ENCODE measurements around the gene POLE2. TPM values are rescaled to one million over a fixed set of nuclear protein-coding genes. Genes with fewer than 3 reads are reported as not detected.

The POLE2 gene
- total RNA-seq, 2 experiments from 2014 or later: 32.3 to 35.7 TPM

- H3K4me3 Mint-ChIP-seq: peak within 1 kb of the TSS; percentile 99
- DNase-seq: peak; percentile 87
- peaks cover 42% of the 10 kb centered on the region for H3K4me1 Mint-ChIP-seq
- peaks cover 2% of the 10 kb centered on the region for H3K27me3 Mint-ChIP-seq
- POLR2A ChIA-PET: interaction anchor here (0.6 to 1.3 kb wide), 4 partner anchors 12 to 342 kb away, joined by 3 to 6 read pairs (median 4); partner anchors contain the start of genes MGAT2, RPL36AL and RPS29
- H3K9me3 Mint-ChIP-seq: no peaks in the 10 kb centered on the region
- CTCF ChIA-PET: interaction anchor here (0.6 to 2.0 kb wide), 8 partner anchors 9 to 36 kb away, joined by 3 to 30 read pairs (median 4); partner anchors contain the start of genes DNAAF2, MGAT2, RPL36AL and RPS29
- H3K36me3 Mint-ChIP-seq (ENCODE audit: low read depth): peaks cover 25% of the 10 kb centered on the region
- peak within 1 kb of the TSS; percentile 100 for H3K27ac Mint-ChIP-seq
Measured at GRCh38 chr14:49598485-49599300, 89.3 kb downstream of the POLE2 start, which contains the start of gene LRR1. Gene LRR1 (plus strand): TSS chr14:49598940. CDS start chr14:49599021, 81 bp downstream.

GRCh38 chr14:49598189-49598484, 89.9 kb downstream of the POLE2 start:
- no peak for DNase-seq
- peaks cover 2% of the 10 kb centered on the region for H3K27me3 Mint-ChIP-seq
- H3K9me3 Mint-ChIP-seq: no peaks in the 10 kb centered on the region
- CTCF ChIA-PET: interaction anchor here (0.9 to 2.0 kb wide), 3 partner anchors 11 to 37 kb away, joined by 3 to 30 read pairs (median 8); partner anchors contain the start of genes DNAAF2, MGAT2, RPL36AL and RPS29
- H3K4me1 Mint-ChIP-seq: peaks cover 42% of the 10 kb centered on the region
- peaks cover 25% of the 10 kb centered on the region for H3K36me3 Mint-ChIP-seq (ENCODE audit: low read depth)
- peak overlapping the region; percentile 100 for H3K27ac Mint-ChIP-seq
- peak overlapping the region; percentile 99 for H3K4me3 Mint-ChIP-seq
- POLR2A ChIA-PET: interaction anchor here (0.6 to 1.3 kb wide), 2 partner anchors 12 to 23 kb away, joined by 3 to 5 read pairs; partner anchors contain the start of gene RPS29

GRCh38 chr14:49594347-49595091, 93.5 kb downstream of the POLE2 start:
- no peaks in the 10 kb centered on the region for H3K9me3 Mint-ChIP-seq
- H3K27ac Mint-ChIP-seq: no peak overlapping the region
- H3K4me1 Mint-ChIP-seq: peaks cover 27% of the 10 kb centered on the region
- H3K36me3 Mint-ChIP-seq (ENCODE audit: low read depth): peaks cover 11% of the 10 kb centered on the region
- POLR2A ChIA-PET: no interaction called here
- DNase-seq: no peak
- peaks cover 2% of the 10 kb centered on the region for H3K27me3 Mint-ChIP-seq
- CTCF ChIA-PET: interaction anchor here (2.7 kb wide), 1 partner anchor 8 kb away, joined by 20 read pairs; the partner anchor contains the start of gene RPS29
- no peak overlapping the region for H3K4me3 Mint-ChIP-seq

Other genes starting within 250 kb of the POLE2 start
- gene RPS29, start 101.8 kb downstream of the POLE2 start, total RNA-seq: 1,000 to 10,000 TPM in 1 of 2 experiments, 100 to 1,000 TPM in 1; 860 to 1,679 TPM
- 10 to 100 TPM; 45.5 to 53.2 TPM for gene LRR1, start 89.3 kb downstream of the POLE2 start, total RNA-seq
- gene RPL36AL, start 67.6 kb downstream of the POLE2 start, total RNA-seq: 100 to 1,000 TPM; 249 to 262 TPM
- 10 to 100 TPM; 53.1 to 57.3 TPM for gene MGAT2, start 67.4 kb downstream of the POLE2 start, total RNA-seq
- gene DNAAF2, start 53.0 kb downstream of the POLE2 start, total RNA-seq: 1 to 10 TPM; 5.1 to 5.2 TPM
- 1 to 10 TPM; 2.4 to 2.5 TPM for gene KLHDC1, start 4.9 kb upstream of the POLE2 start, total RNA-seq
- gene KLHDC2, start 79.9 kb upstream of the POLE2 start, total RNA-seq: 10 to 100 TPM; 28.7 to 31.5 TPM
- gene NEMF, start 164.6 kb upstream of the POLE2 start, total RNA-seq: 10 to 100 TPM; 76.7 to 89.1 TPM
- 100 to 1,000 TPM; 160 to 165 TPM for gene ARF6, start 204.9 kb upstream of the POLE2 start, total RNA-seq

All from activated CD4-positive, alpha-beta T cell treated with anti-CD3 and anti-CD28 coated beads, Interleukin-2, amount 10 ng/mL, durations not matched to agents 7 days and 5 days (primary cell).